HG03135 (cell line): ENCODE results near the gene CUL5.
"Not testable (repeated sequence)": the region's sequence is repeated elsewhere in the genome, so short reads cannot be mapped to it uniquely, and the experiment has no call there.

Experiments
- ATAC-seq: cut with Tn5 transposase; IDR thresholded peaks from one replicate; pipeline ENCODE4 v1.9.1; 2021; ENCODE audit warnings: mild to moderate bottlenecking, moderate library complexity; ENCODE audit not compliant: unreplicated experiment

Gene CUL5

GRCh38 chr11:108019870-108020540, 11.3 kb downstream of the CUL5 start:
- ATAC-seq, result no peak

GRCh38 chr11:108025387-108026080, 16.8 kb downstream of the CUL5 start:
- peak; percentile 91 for ATAC-seq

DNA sequence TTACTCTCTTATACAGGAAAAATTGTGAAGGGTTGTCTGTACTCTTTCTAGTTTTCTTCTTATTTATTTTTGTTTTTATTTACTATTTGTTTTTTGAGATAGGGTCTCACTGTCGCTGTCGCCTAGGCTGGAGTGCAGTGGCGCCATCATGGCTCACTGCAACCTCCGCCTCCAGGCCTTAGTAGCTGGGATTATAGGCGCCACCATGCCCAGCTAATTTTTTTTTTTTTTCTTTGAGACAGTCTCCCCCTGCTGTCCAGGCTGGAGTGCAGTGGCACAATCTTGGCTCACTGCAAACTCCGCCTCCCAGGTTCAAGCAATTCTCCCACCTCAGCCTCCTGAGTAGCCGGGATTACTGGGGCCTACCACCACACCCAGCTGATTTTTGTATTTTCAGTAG, 18.4 kb downstream of the CUL5 start:
- no peak for ATAC-seq

DNA sequence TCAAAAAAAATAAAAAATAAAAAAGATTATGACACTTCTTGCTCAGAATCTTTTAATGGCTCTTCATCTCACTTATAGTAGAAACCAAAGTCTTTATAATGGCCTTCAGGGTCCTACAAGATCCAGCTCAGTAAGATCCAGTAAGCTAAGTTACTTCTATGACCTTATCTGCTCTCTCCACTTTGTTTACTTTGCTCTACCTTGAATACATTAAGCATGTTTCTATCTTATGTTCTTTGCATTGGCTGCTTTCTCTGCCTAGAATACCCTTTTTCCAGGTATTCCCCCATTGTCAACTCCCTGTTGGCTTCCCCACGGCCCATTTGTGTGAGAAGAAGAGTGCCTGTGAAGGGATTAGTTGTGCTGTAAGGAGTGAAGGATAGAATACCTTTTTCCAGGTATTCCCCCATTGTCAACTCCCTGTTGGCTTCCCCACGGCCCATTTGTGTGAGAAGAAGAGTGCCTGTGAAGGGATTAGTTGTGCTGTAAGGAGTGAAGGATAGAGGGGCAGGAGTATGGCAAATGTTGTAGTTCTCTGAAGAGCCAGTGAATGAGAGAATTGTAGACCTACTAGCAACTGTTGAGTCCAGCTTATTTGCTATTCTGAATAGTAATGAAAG, 20.2 kb downstream of the CUL5 start:
- not testable (repeated sequence) for ATAC-seq

- ATAC-seq, result not testable (repeated sequence)
These were observed 22.9 kb downstream of the CUL5 start for GRCh38 chr11:108031604-108032003.

DNA sequence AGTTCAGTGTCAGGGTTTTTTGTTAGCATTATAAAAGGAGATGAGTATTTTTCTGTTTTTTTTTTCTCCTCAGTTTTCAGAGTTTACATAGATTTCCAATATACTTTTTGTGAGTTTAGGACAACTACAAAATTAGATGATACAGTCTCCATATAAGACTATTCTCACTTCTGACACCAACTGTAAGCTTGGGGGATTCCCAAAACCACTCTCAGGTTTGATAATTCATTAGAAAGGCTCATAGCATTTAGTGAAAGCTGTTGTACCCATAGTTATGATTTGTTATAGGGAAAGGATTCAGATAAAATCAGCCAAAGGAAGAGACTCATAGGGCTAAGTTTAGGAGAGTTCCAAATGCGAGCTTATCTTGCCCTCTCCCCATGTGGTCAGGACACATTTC, 24.1 kb downstream of the CUL5 start:
- no peak for ATAC-seq

GRCh38 chr11:108034034-108034433, 25.3 kb downstream of the CUL5 start:
- no peak for ATAC-seq

- no peak for ATAC-seq
These were observed 26.3 kb downstream of the CUL5 start for GRCh38 chr11:108034952-108035351.

DNA sequence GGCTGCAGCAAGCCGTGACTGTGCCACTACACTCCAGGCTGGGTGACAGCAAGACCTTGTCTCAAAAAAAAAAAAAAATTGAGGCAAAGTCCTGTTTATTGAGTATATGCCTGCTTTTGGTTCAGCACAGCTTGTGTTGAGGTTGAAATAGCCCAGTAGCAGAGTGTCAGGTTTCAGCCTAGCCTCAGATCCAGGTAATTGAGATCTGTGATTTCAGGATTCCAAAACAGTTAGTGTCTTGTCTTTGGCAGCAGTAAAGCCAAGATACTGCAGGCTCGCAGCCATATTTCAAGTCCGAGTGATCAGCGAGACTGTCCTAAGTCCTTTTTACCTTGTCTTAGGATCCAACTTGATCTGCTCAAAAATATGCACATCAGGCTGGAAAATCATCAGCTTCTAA, 27.0 kb downstream of the CUL5 start:
- ATAC-seq, result no peak

DNA sequence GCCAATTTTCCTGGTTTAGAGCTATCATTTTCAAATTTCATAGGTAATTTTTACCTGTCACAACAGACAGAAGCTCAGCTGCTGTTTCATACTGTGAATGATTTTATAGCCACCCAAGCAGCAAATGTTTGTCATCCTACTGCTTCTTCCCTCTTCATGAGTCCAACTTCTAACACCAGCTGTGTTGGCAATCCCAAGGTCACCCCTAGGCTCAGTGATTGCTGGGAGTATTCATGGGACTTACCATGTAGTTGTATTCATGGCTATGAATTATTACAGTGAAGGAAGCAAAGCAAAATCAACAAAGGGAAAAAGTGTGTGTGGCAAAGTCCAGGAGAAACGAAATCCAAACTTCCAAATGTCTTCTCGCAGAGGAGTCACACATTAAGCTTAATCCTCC, 28.5 kb downstream of the CUL5 start:
- ATAC-seq, result no peak

DNA sequence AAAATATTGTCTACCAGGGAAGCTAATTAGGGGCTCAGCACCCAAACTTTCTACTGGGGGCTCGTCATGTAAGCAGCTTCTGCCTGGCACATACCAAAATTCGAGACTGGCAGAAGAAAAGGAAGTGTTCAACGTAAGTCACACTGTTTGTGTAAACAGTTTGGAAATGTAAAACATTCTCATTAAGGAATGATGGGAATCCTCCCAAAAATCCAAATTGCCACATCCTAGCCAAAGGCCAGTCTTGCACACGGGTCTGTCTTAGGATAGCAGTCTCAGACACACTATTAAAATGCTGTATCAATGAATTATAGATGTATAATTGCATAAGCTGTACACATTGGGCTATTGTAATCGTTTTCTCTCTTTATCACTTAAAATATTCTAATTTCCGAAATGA, 28.9 kb downstream of the CUL5 start:
- no peak for ATAC-seq

- ATAC-seq, result no peak
These were observed 39.6 kb downstream of the CUL5 start for GRCh38 chr11:108048269-108048668.

DNA sequence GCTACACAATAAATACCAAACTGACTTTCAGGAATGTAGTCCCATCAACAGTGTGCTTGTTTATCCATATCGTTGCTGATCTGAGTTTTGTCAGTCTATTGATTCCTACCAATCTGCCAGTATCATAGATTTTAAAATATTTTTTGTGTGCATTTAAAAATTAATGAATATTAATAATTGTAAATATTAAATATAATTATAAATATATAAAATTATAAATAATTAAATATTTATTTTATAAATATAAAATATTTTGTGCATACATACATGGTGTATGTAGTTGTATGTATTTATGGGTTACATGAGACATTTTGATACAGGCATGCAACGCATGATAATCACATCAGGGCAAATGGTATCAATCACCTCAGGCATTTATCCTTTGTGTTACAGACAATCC, 53.6 kb downstream of the CUL5 start:
- no peak for ATAC-seq

- ATAC-seq, result no peak
These were observed 54.7 kb downstream of the CUL5 start for GRCh38 chr11:108063410-108063809.

DNA sequence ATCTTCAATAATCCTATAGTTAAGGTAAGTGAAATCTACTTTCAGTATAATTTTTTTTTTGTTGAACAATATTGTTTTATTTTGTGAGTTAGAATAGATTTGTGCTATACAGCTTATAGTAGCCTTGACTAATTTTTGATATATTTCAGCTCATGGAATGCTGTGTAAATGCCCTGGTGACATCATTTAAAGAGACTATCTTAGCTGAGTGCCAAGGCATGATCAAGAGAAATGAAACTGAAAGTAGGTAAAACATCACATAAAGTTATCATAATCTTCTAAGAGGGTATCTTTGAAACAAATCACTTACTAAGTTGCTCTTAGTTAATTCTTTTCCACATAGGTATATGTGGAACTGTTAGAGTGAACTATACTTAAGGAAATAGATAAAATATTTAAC, 61.2 kb downstream of the CUL5 start:
- ATAC-seq, result no peak

DNA sequence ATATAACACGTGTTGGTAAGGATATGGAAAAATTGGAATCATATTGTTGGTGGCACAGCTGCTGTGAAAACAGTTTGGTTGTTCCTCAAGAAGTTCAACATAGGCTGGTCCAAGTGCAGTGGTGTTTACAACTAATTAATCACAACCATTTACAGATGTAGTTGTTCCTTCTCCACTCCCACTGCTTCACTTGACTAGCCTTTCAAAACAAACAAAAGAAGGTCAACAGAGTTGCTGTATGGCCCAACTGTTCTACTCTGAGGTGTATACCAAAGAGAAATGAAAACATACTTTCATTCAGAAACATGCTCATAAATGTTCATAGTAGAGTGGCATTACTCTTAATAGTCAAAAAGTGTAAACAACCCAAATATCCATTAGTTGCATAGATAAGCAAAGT, 76.1 kb downstream of the CUL5 start:
- ATAC-seq, result no peak

DNA sequence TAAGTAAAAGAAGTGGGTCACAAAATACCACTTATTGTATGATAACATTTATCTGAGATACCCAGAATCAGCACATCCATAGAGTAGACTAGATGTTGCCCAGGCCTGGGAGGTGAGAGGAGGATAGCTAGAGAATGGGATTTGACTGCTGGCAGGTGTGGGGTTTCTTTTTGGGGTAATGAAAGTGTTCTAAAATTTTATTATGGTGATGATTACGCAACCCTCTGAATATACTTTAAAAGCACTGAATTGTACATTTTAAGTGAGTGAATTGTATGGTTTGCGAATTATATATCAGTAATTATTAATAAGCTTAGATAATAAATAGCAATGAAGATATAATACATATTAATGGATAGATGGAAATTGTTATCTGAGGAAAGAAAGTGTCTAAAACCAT, 77.0 kb downstream of the CUL5 start:
- ATAC-seq, result no peak

DNA sequence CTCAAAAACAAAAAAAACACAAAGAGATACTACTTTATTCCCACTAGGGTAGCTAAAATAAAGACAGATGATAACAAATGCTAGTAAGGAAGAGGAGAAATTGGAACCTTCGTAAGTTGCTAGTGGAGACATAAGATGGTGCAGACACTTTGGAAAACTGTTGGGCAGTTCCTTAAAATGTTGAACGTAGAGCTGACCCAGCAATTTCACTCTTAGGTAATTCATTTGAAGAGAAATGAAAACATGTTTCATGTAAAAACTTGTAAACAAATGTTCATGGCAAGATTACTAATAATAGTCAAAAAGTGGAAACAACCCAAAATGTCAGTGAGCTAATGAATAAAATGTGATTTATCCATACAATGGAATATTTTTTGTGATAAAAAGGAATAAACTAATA, 83.4 kb downstream of the CUL5 start:
- no peak for ATAC-seq

DNA sequence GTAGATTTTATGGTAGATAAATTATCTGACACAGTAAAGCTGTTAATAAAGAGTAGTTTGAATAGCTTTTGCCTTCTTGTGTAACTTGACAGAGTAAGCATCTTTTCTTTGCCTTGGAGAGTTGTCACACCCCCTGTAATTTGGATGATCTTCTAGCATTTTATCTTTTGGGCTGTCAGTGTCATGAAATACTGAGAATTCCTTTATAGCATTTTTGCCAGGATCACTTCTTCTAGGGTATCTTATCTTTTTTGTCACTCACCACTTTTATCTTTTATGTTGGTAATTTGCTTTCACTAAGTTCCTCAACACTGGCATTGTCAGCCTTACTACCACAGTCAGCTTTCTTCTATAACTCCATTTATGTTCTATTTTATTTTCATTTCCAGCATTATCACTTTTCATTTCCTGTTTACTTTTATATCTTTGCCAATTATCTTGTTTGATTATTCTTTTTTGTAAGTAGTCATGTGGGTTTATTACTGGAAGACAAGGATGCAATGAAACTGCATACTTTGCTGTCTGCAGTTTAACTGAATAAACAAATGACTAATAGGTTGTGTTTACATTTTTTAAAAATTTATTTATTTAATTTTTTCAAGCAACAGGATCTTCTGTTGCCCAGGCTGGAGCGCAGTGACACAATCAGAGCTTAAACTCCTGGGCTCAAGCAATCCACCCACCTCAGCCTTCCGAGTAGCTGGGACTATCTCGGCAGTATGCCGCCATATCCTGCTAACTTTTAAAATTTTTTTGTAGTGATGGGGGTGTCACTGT, 84.6 kb downstream of the CUL5 start:
- no peak for ATAC-seq

- ATAC-seq, result no peak
These were observed 88.5 kb downstream of the CUL5 start for GRCh38 chr11:108097179-108097578.

- ATAC-seq, result no peak
These were observed 92.5 kb downstream of the CUL5 start for GRCh38 chr11:108101090-108101775.
